GM21717 (cell line): ENCODE results near the gene CDK19.
"Not testable (repeated sequence)": the region's sequence is repeated elsewhere in the genome, so short reads cannot be mapped to it uniquely, and the experiment has no call there.

ENCODE experiments used
- ATAC-seq: cut with Tn5 transposase; IDR thresholded peaks from one replicate; pipeline ENCODE4 v1.9.1; 2021; ENCODE audit warnings: mild to moderate bottlenecking, moderate library complexity; ENCODE audit not compliant: unreplicated experiment

The CDK19 gene

GRCh38 chr6:110814102-110815014 lies 911 bp downstream of the CDK19 start:
- ATAC-seq = peak; percentile 20

GRCh38 chr6:110813338-110814101 lies 1.7 kb downstream of the CDK19 start:
- ATAC-seq = no peak

GRCh38 chr6:110812719-110813118 lies 2.5 kb downstream of the CDK19 start:
- no peak for ATAC-seq

- no peak for ATAC-seq
Observed at GRCh38 chr6:110810896-110811586, 4.2 kb downstream of the CDK19 start.

- no peak for ATAC-seq
Observed at GRCh38 chr6:110809792-110810191, 5.5 kb downstream of the CDK19 start.

GRCh38 chr6:110802175-110802574 lies 13.1 kb downstream of the CDK19 start:
- ATAC-seq = not testable (repeated sequence)

- no peak for ATAC-seq
Observed at GRCh38 chr6:110800839-110801196, 14.5 kb downstream of the CDK19 start.

GRCh38 chr6:110800196-110800838 lies 15.0 kb downstream of the CDK19 start:
- no peak for ATAC-seq

- no peak for ATAC-seq
Observed at GRCh38 chr6:110799655-110800054, 15.6 kb downstream of the CDK19 start.

- ATAC-seq = no peak
Observed at GRCh38 chr6:110799189-110799588, 16.1 kb downstream of the CDK19 start.

GRCh38 chr6:110795271-110795670 lies 20.0 kb downstream of the CDK19 start:
- no peak for ATAC-seq

- no peak for ATAC-seq
Observed at GRCh38 chr6:110786696-110787095, 28.6 kb downstream of the CDK19 start.

GRCh38 chr6:110786271-110786670 lies 29.0 kb downstream of the CDK19 start:
- no peak for ATAC-seq

GRCh38 chr6:110784610-110784979 lies 30.7 kb downstream of the CDK19 start:
- peak; percentile 20 for ATAC-seq

GRCh38 chr6:110781522-110782214 lies 33.6 kb downstream of the CDK19 start:
- no peak for ATAC-seq

- no peak for ATAC-seq
Observed at GRCh38 chr6:110778333-110778732, 36.9 kb downstream of the CDK19 start.

GRCh38 chr6:110777636-110778035 lies 37.6 kb downstream of the CDK19 start:
- no peak for ATAC-seq

GRCh38 chr6:110776413-110776812 lies 38.9 kb downstream of the CDK19 start:
- no peak for ATAC-seq

- no peak for ATAC-seq
Observed at GRCh38 chr6:110769923-110770322, 45.3 kb downstream of the CDK19 start.

- ATAC-seq = no peak
Observed at GRCh38 chr6:110768057-110768456, 47.2 kb downstream of the CDK19 start.
